Stimulated activated CD4-positive, alpha-beta T cell treated with anti-CD3 and anti-CD28 coated beads, Interleukin-4, amount 100 ng/mL, for 24 hours (primary cell): Measurements from ENCODE around the gene FNIP1.
"Not testable (repeated sequence)": the region's sequence is repeated elsewhere in the genome, so short reads cannot be mapped to it uniquely, and the experiment has no call there.

Experiments
- DNase-seq: peaks from one replicate; pipeline ENCODE4 v3.0.0-alpha.2; 2020

The FNIP1 gene

DNA sequence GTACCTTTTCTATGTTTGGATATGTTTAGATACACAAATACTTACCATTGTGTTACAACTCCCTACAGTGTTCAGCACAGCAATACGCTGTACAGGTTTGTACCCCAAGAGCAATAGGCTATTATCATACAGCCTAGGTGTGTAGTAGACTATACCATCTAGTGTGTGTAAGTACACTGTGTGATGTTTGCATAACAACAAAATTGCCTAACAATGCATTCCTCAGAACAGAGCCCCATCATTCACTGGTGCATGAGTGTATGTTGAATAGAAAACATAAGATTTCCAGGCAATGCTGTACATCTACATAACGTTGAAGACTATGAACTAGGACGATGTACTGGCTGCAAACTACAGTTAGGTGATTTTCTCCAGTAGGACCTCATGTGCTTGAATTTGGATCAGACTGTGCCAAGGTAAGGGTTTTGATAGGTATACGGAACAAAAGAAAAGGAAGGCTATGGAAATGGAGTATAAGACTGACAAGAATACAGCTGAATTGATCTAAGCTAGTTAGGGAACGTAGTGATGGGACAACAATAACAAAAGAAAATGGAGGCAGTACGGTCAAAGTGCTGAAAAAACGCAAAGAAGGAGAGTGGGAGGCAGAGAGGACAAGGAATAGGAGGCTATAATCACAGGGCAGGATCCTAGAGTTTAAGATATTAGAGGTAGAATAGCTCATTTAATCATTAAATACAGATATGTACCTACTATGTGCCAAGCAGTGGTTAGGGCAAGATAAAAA is 46.9 kb downstream of the FNIP1 start:
- DNase-seq: no peak

DNA sequence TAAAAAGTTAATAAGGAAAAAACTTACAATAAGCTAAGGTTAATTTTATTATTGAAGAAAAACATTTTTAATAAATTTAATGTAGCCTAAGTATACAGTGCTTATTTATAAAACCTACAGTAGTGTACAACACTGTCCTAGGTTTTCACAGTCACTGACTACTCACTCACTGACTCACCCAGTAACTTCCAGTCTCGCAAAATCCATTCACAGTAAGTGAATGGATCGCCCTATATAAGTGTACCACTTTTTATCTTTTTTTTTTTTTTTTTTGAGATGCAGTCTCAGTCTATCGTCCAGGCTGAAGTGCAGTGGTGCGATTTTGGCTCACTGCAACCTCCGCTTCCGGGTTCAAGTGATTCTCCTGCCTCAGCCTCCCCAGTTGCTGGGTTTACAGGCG is 47.7 kb downstream of the FNIP1 start:
- no peak for DNase-seq

DNA sequence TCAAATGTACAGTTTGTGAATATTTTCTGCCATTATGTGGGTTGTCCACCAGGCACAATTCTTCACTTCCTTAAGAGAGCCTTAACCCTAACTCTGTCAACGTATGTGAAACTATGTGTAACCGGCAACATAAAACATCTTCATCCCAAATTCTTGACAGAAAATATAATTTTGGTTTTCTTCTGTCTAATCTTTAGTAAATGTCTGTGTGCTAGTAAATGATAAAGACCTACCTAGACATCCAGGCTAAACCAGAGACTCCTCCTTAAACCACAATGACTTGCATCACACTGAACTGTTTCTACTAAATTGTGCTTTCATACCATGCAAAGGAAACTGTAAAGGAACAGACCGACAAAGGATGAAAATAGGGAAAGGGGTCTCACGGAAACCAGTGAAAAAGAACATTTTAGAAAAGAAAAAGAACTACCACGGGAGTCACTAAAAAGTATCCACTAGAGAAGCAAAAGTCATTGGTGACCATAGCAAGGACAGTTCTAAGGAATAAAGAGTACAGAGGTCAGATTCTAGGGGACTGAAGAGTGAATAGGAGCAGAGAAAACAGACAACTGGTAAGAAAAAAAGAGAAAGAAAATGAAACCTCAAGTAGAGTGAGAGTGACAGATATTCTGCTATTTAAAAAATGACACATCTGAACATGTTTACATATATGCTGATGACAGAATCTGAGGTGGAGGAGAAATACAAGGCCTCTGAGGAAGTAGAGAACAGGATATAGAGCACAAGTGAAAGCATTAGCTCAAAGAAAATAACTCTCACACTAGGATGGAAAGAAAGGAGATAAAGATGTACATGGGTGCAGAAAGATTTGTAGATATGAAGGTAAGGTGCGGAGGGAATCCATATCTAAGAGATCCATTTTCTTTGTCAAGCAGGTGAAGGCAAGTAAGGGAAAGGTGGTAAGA is 49.4 kb downstream of the FNIP1 start:
- no peak for DNase-seq

DNA sequence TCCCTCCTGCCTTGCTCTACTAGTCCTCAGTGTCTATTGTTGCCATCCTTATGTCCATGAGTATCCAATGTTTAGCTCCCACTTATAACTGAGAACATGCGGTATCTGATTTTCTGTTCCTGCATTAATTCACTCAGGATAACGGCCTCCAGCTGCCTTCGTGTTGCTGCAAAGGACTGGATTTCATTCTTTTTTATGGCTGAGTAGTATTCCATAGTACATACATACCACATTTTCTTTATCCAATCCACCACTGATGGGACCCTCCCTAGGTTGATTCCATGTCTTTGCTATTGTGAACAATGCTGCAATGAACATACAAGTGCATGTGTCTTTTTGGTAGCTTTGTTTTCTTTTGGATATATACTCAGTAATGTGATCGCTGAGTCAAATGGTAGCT is 50.4 kb downstream of the FNIP1 start:
- no peak for DNase-seq

DNA sequence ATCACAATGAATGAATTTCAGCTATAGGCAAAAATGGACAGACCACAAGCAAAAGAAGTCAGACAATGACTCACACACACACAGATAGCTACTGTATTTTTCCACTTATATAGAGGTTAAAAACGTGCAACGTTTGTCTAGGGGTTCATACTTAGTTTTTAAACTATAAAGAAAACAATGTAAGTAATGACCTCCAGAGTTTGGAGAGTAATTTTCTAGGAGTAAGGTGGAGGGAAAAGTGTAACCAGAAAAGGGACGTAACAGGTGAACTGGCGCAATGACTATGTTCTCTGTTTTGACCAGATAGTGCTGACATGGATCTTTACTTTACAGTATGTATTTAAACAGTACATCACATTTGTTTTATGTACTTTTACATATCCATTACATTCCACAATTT is 51.1 kb downstream of the FNIP1 start:
- no peak for DNase-seq

DNA sequence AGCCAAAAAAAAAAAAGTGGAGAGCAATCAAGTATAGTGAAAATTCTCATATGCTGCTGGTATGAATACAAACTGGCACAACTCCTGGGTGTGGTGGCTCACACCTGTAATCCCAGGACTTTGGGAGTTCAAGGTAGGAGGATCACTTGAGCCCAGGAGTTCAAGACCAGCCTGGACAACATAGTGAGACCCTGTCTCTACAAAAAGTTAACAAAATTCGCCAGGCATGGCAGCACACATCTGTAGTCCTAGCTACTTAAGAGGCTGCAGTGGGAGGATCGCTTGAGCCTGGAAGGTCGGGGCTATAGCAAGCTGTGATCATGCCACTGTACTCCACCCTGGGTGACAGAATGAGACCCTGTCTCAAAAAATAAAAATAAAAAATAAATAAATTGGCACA is 51.7 kb downstream of the FNIP1 start:
- no peak for DNase-seq

DNA sequence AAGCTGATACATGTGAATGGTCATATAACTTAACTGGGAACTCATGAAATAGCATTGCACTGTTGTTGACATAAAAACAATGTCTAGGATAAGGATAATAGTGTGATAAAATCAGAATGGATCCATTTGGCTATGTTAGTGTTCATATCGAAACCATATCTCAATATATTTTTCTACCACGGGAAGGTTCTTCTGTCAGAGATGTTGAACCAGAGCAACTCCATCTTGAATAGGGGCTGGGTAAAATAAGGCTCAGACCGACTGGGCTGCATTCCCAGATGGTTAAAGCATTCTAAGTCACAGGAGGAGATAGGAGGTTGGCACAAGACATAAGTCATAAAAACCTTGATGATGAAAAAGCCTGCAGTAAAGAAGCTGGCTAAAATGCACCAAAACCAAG is 56.3 kb downstream of the FNIP1 start:
- no peak for DNase-seq

DNA sequence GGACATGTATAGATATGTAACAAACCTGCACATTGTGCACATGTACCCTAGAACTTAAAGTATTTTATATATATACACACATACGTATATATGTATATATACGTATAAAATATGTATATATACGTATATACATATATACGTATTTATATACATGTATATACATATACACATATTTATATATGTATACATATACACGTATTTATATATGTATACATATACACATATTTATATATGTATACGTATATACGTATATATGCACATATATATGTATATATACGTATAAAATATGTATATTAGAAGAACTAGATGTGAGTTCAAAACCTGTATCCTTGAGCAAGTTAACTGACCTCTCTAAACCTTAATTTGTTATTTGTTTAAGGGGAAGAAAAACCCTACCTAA is 61.4 kb downstream of the FNIP1 start:
- no peak for DNase-seq

DNA sequence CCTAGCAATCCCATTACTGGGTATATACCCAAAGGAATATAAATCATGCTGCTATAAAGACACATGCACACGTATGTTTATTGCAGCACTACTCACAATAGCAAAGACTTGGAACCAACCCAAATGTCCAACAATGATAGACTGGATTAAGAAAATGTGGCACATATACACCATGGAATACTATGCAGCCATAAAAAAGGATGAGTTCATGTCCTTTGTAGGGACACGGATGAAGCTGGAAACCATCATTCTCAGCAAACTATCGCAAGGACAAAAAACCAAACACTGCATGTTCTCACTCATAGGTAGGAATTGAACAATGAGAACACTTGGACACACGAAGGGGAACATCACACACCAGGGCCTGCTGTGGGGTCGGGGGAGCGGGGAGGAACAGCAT is 61.9 kb downstream of the FNIP1 start:
- DNase-seq: not testable (repeated sequence)

DNA sequence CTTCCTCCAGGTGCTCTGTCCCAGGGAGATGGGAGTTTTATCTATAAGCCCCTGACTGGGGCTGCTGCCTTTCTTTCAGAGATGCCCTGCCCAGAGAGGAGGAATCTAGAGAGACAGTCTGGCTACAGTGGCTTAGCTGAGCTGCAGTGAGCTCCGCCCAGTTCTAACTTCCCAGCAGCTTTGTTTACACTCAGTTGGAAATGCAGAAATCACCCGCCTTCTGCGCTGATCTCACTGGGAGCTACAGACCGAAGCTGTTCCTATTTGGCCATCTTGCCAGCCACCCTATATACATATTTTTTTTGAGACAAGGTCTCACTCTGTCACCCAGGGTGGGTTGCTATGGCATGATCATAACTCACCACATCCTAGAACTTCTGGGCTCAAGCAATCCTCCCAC is 67.5 kb downstream of the FNIP1 start:
- DNase-seq: not testable (repeated sequence)

DNA sequence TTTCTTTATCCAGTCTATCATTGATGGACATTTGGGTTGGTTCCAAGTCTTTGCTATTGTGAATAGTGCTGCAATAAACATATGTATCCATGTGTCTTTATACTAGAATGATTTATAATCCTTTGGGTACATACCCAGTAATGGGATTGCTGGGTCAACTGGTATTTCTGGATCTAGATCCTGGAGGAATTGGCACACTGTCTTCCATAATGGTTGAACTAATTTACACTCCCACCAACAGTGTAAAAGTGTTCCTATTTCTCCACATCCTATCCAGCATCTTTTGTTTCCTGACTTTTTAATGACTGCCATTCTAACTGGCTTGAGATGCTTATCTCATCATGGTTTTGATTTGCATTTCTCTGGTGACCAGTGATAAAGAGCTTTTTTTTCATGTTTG is 72.7 kb downstream of the FNIP1 start:
- DNase-seq: not testable (repeated sequence)

DNA sequence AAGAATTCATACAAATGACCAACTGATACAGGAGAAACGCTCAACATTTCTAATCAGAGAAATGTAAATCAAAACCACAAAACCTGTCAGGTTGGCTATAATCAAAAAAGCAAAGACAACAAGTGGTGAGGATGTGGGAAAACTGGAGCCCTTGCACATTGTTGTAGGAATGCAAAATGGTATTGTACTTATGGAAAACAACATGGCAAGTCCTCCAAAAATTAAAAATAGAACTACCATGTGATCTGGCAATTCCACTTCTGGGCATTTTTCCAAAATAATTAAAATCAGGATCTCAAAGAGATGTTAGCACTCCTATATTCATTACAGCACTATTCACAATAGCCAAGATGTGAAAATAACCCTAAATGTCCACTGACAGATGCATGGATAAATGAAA is 76.1 kb downstream of the FNIP1 start:
- no peak for DNase-seq

DNA sequence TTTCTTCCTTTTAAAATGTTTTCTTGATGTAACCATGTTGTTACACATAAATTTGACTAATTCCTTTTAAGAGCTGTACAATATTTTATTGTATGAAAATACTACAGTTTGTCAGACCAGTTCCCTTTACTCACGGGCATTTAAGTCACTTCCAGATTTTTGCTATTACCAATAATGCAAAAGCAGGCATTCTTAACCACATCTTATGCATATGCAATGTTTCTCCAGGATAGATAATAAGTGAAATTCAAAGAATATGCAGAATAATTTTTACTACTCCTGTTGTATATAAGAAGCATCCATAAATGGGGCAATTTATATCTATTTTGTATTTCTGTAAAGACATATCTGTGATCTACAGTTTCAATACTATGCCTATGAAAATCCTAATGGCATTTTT is 77.3 kb downstream of the FNIP1 start:
- no peak for DNase-seq

DNA sequence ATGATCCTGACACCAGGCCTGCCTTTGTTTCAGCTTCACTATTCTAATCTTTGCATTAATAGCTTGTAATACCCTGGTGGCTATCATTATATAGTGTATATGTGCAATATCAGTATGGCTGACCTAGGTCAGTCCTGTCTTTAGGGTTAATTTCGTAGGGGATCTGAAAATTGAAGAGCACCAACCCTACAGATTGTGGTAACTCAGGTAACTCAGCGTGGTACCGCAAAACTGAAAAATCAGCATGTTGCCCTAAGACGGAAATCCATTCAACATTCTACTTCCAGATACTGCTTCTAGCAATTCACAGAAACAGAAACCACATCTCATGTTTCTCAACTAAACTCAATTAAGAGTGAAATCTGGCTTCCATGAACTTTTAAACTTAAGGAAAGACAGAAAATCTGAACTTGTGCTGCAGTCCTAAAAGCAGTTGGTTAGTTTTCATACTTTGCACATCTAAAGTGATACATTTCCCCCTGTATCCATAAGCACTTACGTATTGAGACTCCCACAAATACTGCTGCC is 78.3 kb downstream of the FNIP1 start:
- DNase-seq: no peak

DNA sequence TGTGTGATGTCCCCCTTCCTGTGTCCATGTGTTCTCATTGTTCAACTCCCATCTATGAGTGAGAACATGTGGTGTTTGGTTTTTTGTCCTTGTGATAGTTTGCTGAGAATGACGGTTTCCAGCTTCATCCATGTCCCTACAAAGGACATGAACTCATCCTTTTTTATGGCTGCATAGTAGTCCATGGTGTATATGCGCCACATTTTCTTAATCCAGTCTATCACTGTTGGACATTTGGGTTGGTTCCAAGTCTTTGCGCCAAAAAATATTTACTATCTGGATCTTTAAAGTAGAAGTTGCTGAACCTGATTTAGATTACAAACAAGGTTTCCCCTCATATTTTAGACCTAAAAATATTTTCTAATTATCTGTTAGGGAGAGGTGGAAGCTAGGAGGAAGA is 79.7 kb downstream of the FNIP1 start:
- DNase-seq: not testable (repeated sequence)

DNA sequence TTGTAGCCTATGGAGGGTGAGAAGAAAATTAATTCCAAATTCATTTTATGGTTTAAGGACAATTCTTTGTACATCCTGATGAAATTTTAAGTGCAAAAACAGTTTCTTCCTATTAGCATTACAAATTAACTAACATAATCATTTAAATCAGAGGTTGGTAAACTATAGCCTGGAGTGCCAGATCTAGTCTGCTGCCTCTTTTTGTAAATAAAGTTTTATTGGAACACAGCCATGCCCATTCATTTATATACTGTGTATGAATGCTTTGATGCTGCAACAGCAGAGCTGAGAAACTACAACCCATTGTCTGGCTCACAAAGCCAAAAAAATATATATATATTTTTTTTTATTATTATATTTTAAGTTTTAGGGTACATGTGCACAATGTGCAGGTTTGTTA is 80.2 kb downstream of the FNIP1 start:
- DNase-seq: no peak

DNA sequence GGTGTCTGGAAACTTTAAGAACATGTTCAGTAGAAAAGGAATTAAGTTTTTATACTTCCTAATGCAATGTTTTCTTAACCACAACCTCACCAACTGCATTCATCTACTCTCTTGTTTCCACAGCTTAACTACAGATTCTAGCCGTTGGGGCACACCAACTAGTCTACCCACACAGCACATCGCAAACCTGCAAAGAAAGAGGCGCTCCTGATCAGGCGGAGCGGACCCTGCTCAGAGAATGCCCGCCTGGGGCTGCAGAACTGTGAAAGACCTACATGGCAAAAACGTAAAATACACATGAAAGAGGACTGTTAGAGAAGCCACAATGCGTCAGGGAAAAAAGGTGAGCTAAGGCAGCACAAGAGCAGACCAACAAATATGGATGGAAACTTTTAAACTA is 86.4 kb downstream of the FNIP1 start:
- no peak for DNase-seq

DNA sequence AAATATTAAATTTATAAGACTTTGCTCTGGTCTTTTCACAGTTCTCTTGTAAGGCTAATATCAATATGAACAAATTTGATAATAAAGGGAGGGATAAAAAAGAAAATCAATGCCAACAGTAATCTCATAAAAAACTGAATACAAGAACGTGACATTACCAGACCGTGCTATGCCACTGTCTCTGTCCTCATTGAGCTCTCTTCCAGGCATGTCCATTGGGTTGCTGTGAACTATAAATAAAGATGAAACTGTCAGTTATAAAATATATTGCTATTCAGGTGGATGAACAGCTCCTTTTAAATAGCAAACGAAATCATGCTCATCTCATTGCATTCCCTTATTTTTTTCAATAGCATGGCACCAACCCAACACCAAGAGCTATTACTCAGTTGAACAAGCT is 87.8 kb downstream of the FNIP1 start:
- no peak for DNase-seq

DNA sequence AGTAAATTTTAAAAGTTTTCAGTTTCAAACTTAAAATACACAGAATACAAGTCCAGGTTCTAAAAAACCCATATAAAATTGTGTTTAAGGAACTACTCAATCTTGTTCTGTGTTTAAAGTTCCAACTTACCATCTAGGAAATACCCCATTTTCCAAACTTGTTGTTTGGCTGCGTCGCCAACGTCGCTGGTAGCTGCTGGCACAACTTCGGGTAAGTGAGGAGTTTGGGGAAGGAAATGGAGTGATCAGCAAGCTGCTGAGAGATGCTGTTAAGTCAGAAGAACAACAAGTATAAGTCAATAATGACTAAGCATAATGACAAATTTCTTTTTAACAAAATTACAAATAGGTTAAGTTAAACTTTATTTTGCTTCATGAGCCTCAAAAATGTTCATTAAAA is 90.5 kb downstream of the FNIP1 start:
- no peak for DNase-seq

DNA sequence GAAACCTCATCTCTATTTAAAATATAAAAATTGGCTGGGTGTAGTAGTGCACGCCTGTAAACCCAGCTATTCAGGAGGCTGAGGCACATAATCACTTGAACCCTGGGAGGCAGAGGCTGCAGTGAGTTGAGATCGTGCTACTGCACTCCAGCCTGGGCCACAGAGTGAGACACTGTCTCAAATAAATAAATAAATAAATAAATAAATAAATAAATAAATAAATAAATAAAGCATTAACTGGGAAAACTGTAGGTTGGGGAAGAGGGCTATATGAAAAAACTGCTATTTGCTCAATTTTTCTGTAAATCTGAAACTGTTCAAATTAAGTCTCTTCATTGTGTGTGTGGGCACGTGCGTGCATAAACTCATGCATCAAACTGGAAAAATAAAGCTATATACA is 101.9 kb downstream of the FNIP1 start:
- no peak for DNase-seq

DNA sequence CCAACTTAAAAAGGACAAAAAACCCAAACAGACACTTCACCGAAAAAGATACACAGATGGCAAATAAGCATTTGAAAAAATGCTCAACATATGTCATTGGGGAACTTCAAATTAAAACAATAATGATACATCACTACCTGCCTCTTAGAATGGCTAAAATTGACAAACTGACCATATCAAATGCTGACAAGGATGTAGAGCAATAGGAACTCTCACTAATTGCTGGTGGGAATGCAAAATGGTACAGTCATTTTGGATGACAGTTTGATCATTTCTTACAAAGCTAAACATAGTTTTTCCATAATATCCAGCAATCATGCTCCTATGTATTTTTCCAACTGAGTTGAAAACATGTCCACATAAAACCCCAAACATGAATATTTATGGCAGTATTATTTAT is 102.9 kb downstream of the FNIP1 start:
- DNase-seq: no peak

DNA sequence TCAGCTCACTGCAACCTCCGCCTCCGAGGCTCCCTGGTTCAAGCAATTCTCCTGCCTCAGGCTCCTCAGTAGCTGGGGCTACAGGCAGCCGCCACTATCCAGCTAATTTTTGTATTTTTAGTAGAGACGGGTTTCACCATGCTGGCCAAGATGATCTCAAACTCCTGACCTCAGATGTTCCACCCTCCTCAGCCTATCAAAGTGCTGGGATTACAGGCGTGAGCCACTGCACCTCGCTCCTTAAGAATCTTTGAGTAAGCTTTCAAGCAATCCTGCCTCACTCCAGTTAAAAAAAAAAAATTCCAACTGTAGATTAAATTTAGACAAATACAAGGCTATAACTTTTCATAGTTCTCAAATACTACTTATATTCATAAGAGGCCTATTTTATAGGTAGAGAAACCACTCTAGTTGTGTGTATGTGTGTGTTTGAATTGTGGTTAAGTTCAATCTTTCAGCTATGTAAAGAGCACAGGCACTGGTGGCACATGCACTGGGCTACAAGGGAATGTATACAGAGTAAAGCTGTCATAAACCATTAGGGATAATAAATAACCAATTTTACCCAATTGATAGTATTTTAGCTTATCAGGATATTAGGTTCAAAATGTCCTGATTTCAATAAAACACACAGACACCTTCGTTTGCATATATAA is 111.2 kb downstream of the FNIP1 start:
- no peak for DNase-seq

DNA sequence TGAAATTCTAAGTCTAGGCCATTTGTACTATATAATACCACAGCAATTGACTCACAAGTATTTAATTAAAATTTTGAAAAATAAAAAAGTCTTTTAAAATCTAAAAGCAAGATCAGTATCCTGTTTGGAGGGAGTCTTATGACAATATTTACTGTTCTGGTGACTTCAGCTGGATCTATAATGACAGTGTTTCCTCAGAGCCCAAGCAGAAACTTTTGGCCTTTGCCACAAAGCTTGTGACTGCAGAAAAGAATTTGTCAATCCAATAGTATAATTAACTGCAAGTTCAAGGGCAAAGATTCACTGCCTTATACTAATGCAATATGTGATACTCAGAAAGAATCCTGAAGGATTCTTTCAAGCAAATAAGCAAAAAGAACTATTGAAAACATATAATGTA is 112.2 kb downstream of the FNIP1 start:
- DNase-seq: no peak

DNA sequence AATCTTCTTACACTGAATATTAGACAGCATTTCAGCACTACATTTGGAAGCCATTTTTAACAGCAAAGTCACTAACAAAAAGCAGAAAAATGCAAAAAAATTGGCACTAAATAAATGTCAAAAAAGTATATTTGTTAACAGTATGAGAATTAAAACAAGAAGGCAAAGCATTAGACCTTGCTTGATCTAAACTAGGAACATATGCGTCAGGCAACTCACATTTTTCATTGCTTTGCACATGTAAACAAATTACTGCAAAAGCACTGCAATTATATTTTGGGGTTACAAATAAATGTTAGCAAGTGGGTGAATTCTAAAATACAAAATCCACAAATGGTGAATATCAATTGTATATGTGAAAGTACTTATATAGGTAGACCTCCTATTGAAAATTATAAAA is 112.8 kb downstream of the FNIP1 start:
- no peak for DNase-seq
